Measurements from ENCODE around the gene QRICH1. TPM values are rescaled to one million over a fixed set of nuclear protein-coding genes. Genes with fewer than 3 reads are reported as not detected.

QRICH1 gene
- total and polyA plus RNA-seq, 2 of the 13 experiments (the other 11 are each of a cell fraction or from before 2014, with no cell fraction given) = 52.6 to 102 TPM

DNA sequence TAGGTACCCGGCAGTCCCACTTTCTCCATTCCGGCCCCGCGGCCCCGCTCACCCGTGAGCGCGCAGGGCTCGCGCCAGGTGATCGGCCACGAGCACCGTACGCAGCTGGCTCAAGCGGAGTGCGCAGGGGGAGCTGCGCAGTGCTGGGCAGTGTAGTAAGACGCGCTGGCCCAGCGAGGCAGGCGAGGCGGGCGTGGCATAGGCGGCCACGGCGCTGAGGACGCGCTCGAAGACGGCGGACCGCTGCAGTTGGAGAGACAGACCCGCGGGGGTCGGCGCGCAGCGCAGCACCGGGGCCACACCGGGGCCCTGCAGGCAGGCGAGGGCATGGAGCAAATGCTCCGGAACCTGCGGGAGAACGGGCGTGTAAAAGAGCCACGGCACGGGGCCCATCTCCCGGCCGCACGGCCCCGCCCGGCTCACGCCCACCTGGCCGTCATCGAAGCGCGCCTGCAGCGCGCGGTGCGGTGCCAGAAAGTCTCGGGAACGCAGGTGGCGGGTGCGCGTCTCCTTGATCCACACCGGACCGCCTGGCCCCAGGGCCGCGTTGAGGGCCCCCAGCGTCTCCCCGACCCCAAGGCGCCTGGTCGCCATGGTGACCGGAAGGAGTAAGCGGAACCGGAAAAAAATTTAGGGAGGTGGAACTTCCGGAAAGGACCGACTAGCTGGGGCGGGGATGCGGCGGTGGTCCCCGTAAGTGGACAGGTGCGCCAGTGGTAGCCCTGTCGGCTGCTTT lies 75.7 kb downstream of the QRICH1 start, which contains the start of gene DALRD3 (continued):
- TF ChIP-seq, protein P1, sequence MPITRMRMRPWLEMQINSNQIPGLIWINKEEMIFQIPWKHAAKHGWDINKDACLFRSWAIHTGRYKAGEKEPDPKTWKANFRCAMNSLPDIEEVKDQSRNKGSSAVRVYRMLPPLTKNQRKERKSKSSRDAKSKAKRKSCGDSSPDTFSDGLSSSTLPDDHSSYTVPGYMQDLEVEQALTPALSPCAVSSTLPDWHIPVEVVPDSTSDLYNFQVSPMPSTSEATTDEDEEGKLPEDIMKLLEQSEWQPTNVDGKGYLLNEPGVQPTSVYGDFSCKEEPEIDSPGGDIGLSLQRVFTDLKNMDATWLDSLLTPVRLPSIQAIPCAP (CRISPR knock-in tag; IDR thresholded peaks at IDR 0.05; ENCODE audit: low read depth) = no peak
- TF ChIP-seq, protein P2, sequence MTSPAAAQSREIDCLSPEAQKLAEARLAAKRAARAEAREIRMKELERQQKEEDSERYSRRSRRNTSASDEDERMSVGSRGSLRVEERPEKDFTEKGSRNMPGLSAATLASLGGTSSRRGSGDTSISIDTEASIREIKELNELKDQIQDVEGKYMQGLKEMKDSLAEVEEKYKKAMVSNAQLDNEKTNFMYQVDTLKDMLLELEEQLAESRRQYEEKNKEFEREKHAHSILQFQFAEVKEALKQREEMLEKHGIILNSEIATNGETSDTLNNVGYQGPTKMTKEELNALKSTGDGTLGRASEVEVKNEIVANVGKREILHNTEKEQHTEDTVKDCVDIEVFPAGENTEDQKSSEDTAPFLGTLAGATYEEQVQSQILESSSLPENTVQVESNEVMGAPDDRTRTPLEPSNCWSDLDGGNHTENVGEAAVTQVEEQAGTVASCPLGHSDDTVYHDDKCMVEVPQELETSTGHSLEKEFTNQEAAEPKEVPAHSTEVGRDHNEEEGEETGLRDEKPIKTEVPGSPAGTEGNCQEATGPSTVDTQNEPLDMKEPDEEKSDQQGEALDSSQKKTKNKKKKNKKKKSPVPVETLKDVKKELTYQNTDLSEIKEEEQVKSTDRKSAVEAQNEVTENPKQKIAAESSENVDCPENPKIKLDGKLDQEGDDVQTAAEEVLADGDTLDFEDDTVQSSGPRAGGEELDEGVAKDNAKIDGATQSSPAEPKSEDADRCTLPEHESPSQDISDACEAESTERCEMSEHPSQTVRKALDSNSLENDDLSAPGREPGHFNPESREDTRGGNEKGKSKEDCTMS (CRISPR knock-in tag; conservative IDR thresholded peaks at IDR 0.05) = no peak
- TF ChIP-seq JUNB (CRISPR knock-in tag; IDR thresholded peaks at IDR 0.05; ENCODE audit: borderline replicate concordance) = no peak
- no peak for TF ChIP-seq RARG (CRISPR knock-in tag; IDR thresholded peaks at IDR 0.05; ENCODE audit: low read depth)
- TF ChIP-seq ZNF564 (CRISPR knock-in tag; IDR thresholded peaks at IDR 0.05) = peak; percentile 78; the same call in 1 of the 2 replicates
- peak; percentile 71 for TF ChIP-seq POLR2AphosphoS5 (IDR thresholded peaks at IDR 0.05; ENCODE audit: low read depth, low read length)
- TF ChIP-seq, protein P3, sequence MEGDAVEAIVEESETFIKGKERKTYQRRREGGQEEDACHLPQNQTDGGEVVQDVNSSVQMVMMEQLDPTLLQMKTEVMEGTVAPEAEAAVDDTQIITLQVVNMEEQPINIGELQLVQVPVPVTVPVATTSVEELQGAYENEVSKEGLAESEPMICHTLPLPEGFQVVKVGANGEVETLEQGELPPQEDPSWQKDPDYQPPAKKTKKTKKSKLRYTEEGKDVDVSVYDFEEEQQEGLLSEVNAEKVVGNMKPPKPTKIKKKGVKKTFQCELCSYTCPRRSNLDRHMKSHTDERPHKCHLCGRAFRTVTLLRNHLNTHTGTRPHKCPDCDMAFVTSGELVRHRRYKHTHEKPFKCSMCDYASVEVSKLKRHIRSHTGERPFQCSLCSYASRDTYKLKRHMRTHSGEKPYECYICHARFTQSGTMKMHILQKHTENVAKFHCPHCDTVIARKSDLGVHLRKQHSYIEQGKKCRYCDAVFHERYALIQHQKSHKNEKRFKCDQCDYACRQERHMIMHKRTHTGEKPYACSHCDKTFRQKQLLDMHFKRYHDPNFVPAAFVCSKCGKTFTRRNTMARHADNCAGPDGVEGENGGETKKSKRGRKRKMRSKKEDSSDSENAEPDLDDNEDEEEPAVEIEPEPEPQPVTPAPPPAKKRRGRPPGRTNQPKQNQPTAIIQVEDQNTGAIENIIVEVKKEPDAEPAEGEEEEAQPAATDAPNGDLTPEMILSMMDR (CRISPR knock-in tag; IDR thresholded peaks at IDR 0.05) = 0 out of 2 replicates have a peak, but pooled peaks have one; percentile 5
- no peak for TF ChIP-seq NR2F6 (IDR thresholded peaks at IDR 0.05)
- peak; percentile 41; the same call in 1 of the 2 replicates for TF ChIP-seq NR2F6 (CRISPR knock-in tag; IDR thresholded peaks at IDR 0.05)
- TF ChIP-seq HOXA7 (CRISPR knock-in tag; IDR thresholded peaks at IDR 0.05) = no peak
- TF ChIP-seq ZNF839 (CRISPR knock-in tag; IDR thresholded peaks at IDR 0.05; ENCODE audit: borderline replicate concordance) = peak; percentile 24; the same call in 1 of the 2 replicates
- TF ChIP-seq NAIF1 (CRISPR knock-in tag; IDR thresholded peaks at IDR 0.05; ENCODE audit: borderline replicate concordance) = peak; percentile 98
- 0 out of 2 replicates have a peak, but pooled peaks have one; percentile 21 for TF ChIP-seq ZBTB7B (CRISPR knock-in tag; IDR thresholded peaks at IDR 0.05)
- TF ChIP-seq, protein P4, sequence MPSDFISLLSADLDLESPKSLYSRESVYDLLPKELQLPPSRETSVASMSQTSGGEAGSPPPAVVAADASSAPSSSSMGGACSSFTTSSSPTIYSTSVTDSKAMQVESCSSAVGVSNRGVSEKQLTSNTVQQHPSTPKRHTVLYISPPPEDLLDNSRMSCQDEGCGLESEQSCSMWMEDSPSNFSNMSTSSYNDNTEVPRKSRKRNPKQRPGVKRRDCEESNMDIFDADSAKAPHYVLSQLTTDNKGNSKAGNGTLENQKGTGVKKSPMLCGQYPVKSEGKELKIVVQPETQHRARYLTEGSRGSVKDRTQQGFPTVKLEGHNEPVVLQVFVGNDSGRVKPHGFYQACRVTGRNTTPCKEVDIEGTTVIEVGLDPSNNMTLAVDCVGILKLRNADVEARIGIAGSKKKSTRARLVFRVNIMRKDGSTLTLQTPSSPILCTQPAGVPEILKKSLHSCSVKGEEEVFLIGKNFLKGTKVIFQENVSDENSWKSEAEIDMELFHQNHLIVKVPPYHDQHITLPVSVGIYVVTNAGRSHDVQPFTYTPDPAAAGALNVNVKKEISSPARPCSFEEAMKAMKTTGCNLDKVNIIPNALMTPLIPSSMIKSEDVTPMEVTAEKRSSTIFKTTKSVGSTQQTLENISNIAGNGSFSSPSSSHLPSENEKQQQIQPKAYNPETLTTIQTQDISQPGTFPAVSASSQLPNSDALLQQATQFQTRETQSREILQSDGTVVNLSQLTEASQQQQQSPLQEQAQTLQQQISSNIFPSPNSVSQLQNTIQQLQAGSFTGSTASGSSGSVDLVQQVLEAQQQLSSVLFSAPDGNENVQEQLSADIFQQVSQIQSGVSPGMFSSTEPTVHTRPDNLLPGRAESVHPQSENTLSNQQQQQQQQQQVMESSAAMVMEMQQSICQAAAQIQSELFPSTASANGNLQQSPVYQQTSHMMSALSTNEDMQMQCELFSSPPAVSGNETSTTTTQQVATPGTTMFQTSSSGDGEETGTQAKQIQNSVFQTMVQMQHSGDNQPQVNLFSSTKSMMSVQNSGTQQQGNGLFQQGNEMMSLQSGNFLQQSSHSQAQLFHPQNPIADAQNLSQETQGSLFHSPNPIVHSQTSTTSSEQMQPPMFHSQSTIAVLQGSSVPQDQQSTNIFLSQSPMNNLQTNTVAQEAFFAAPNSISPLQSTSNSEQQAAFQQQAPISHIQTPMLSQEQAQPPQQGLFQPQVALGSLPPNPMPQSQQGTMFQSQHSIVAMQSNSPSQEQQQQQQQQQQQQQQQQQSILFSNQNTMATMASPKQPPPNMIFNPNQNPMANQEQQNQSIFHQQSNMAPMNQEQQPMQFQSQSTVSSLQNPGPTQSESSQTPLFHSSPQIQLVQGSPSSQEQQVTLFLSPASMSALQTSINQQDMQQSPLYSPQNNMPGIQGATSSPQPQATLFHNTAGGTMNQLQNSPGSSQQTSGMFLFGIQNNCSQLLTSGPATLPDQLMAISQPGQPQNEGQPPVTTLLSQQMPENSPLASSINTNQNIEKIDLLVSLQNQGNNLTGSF (CRISPR knock-in tag; IDR thresholded peaks at IDR 0.05) = no peak
- peak; percentile 57; the same call in 1 of the 2 replicates for TF ChIP-seq ZNF788 (CRISPR knock-in tag; IDR thresholded peaks at IDR 0.05; ENCODE audit: borderline replicate concordance)
- TF ChIP-seq CC2D1A (CRISPR knock-in tag; IDR thresholded peaks at IDR 0.05) = no peak

Data from HepG2 (cell line).